Lung (tissue), 12 donors: ENCODE results near the gene INPP4B. TPM values are rescaled to one million over a fixed set of nuclear protein-coding genes. Genes with fewer than 3 reads are reported as not detected.
A peak's percentile ranks its signal among the peaks of the same experiment; 100 is the strongest.

ENCODE experiments used
- ATAC-seq: fragments of 200-7000 bp; cut with Tn5 transposase; one replicate; pipeline ENCODE4 v1.9.1; 2020; ENCODE audit warnings: moderate number of reproducible peaks; ENCODE audit not compliant: insufficient read depth, low FRiP score
- DNase-seq, 3 donors: peaks; one replicate each; pipeline ENCODE4 v3.0.0-alpha.2; 2013 to 2017
- H3K27ac ChIP-seq, 2 donors: one replicate each; pipeline ENCODE4 v1.5.1; 2013; ENCODE audit warnings: mild to moderate bottlenecking in 2 of 2, moderate library complexity in 2 of 2, control low read depth in 1 of 2, inconsistent platforms in 1 of 2, low read depth in 1 of 2, low read length in 1 of 2
- H3K27me3 ChIP-seq, 3 donors: one replicate each; pipeline ENCODE4 v1.5.1; 2013; ENCODE audit warnings: low read length in 2 of 3; ENCODE audit not compliant: control insufficient read depth in 3 of 3, insufficient read depth in 3 of 3
- H3K36me3 ChIP-seq, 4 donors: one replicate each; pipeline ENCODE4 v1.5.1; 2013; ENCODE audit warnings: low read length in 4 of 4, mild to moderate bottlenecking in 1 of 4, moderate library complexity in 1 of 4; ENCODE audit not compliant: control insufficient read depth in 4 of 4, insufficient read depth in 4 of 4
- H3K4me1 ChIP-seq, 5 donors: one replicate each; pipeline ENCODE4 v1.5.1; 2013; ENCODE audit warnings: low read length in 5 of 5, mild to moderate bottlenecking in 2 of 5, moderate library complexity in 1 of 5; ENCODE audit not compliant: control insufficient read depth in 5 of 5, insufficient read depth in 5 of 5
- H3K4me3 ChIP-seq: one replicate; pipeline ENCODE4 v1.5.1; 2013; ENCODE audit warnings: mild to moderate bottlenecking, control low read depth, moderate library complexity
- H3K9ac ChIP-seq, 2 donors: one replicate each; pipeline ENCODE4 v1.5.1; 2013; ENCODE audit warnings: low read length in 2 of 2, control low read depth in 1 of 2; ENCODE audit not compliant: insufficient read depth in 1 of 2
- H3K9me3 ChIP-seq, 4 donors: one replicate each; pipeline ENCODE4 v1.5.1; 2013; ENCODE audit warnings: low read length in 3 of 4, mild to moderate bottlenecking in 1 of 4, moderate library complexity in 1 of 4; ENCODE audit not compliant: control insufficient read depth in 4 of 4, insufficient read depth in 3 of 4
- CTCF ChIP-seq: IDR thresholded peaks from 2 replicates; pipeline ENCODE4 v1.5.1; 2012; ENCODE audit warnings: mild to moderate bottlenecking; ENCODE audit errors: control extremely low read depth, extremely low read depth
- WGBS, 2 donors: extraction: QIAGEN DNeasy Blood & Tissue Kit; methylation state at CpG; one replicate each; pipeline ENCODE4 v1.1.7; 2013; 5-methylcytosine and 5-hydroxymethylcytosine counted together
- polyA plus RNA-seq, 2 donors: library from polyadenylated mRNA; stranded (reverse); fragments of 200-250 nt; gene quantifications; one replicate each; pipeline ENCODE4 v1.2.1, GENCODE V29; 2013
- total RNA-seq, 2 donors: library from RNA; depleted of rRNA in 1 of 2; stranded (reverse); fragments of >200 nt in 1 of 2; gene quantifications; one replicate each; pipeline ENCODE4 v1.2.1, GENCODE V29; 2014 to 2021
- donor health status: control.
- donor health status: control.
- donor health status: Bipolar disorder and iron deficiency.
- donor health status: healthy.
- donor health status: DM: yes; HTN: yes; CAD: no.

INPP4B gene
- total and polyA plus RNA-seq, 4 donors = 2.4 to 32.6 (median 5.6) TPM

- Histone ChIP-seq H3K36me3 (peaks cover 0 to 2% (median 0%) of the 10 kb centered on the region in 4 donors), H3K9me3 (no peaks in the 10 kb centered on the region), H3K4me1 (no peaks in the 10 kb centered on the region), H3K27ac (no peak overlapping the region), H3K4me3 (no peak overlapping the region), H3K9ac (no peak overlapping the region), H3K27me3 (no peaks in the 10 kb centered on the region)
- DNase-seq (no peak), ATAC-seq (no peak)
- 76 to 79% methylated on average over 2 of the region's 2 CpGs for WGBS, 2 donors
- TF ChIP-seq CTCF = no peak
Observed at GRCh38 chr4:142725886-142726285, 120.2 kb downstream of the INPP4B start.

GRCh38 chr4:142721187-142721586 is 124.9 kb downstream of the INPP4B start:
- H3K36me3 ChIP-seq = no peaks in the 10 kb centered on the region

GRCh38 chr4:142719854-142720541 is 126.1 kb downstream of the INPP4B start:
- 68 to 69% methylated on average over 5 of the region's 5 CpGs for WGBS, 2 donors
- ATAC-seq = no peak
- no peak for TF ChIP-seq CTCF
- no peaks in the 10 kb centered on the region for H3K27me3 ChIP-seq
- H3K4me1 ChIP-seq = peaks cover 0 to 4% (median 0%) of the 10 kb centered on the region in 5 donors
- DNase-seq = peak in 2 of 3 donors; percentile 28 to 43
- H3K9ac ChIP-seq = no peak overlapping the region
- no peaks in the 10 kb centered on the region for H3K36me3 ChIP-seq
- no peak overlapping the region for H3K4me3 ChIP-seq
- no peak overlapping the region for H3K27ac ChIP-seq
- peaks cover 0 to 3% (median 0%) of the 10 kb centered on the region in 4 donors for H3K9me3 ChIP-seq

More at GRCh38 chr4:142721187-142721586, 124.9 kb downstream of the INPP4B start:
- 94 to 95% methylated on average over 4 of the region's 4 CpGs for WGBS, 2 donors
- no peak for TF ChIP-seq CTCF
- no peak overlapping the region for H3K9ac ChIP-seq
- peaks cover 0 to 3% (median 0%) of the 10 kb centered on the region in 4 donors for H3K9me3 ChIP-seq
- no peaks in the 10 kb centered on the region for H3K27me3 ChIP-seq
- peak in 1 of 3 donors; percentile 7 for DNase-seq
- no peak for ATAC-seq
- H3K4me3 ChIP-seq = no peak overlapping the region
- H3K4me1 ChIP-seq = no peaks in the 10 kb centered on the region
- H3K27ac ChIP-seq = no peak overlapping the region
